ENCODE results near the gene DOCK1.

Gene DOCK1

GRCh38 chr10:126957111-126957510 is 51.9 kb downstream of the DOCK1 start:
- TF ChIP-seq, protein P1, sequence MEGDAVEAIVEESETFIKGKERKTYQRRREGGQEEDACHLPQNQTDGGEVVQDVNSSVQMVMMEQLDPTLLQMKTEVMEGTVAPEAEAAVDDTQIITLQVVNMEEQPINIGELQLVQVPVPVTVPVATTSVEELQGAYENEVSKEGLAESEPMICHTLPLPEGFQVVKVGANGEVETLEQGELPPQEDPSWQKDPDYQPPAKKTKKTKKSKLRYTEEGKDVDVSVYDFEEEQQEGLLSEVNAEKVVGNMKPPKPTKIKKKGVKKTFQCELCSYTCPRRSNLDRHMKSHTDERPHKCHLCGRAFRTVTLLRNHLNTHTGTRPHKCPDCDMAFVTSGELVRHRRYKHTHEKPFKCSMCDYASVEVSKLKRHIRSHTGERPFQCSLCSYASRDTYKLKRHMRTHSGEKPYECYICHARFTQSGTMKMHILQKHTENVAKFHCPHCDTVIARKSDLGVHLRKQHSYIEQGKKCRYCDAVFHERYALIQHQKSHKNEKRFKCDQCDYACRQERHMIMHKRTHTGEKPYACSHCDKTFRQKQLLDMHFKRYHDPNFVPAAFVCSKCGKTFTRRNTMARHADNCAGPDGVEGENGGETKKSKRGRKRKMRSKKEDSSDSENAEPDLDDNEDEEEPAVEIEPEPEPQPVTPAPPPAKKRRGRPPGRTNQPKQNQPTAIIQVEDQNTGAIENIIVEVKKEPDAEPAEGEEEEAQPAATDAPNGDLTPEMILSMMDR (IDR thresholded peaks at IDR 0.05): no peak
- H3K27ac ChIP-seq: no peak overlapping the region
- peaks cover 11% of the 10 kb centered on the region for H3K9me3 ChIP-seq
- no peaks in the 10 kb centered on the region for H3K4me1 ChIP-seq (ENCODE audit: control insufficient read depth in 1 of 2, insufficient read depth in 1 of 2, low read depth in 1 of 2, low read length in 1 of 2)
- no peaks in the 10 kb centered on the region for H3K36me3 ChIP-seq
- no peaks in the 10 kb centered on the region for H3K27me3 ChIP-seq
- H3K4me3 ChIP-seq (ENCODE audit: low read depth in 1 of 2, low read length in 1 of 2): no peak overlapping the region

- no peaks in the 10 kb centered on the region for H3K9me3 ChIP-seq
- H3K4me1 ChIP-seq (ENCODE audit: control insufficient read depth in 1 of 2, insufficient read depth in 1 of 2, low read depth in 1 of 2, low read length in 1 of 2): no peaks in the 10 kb centered on the region
- H3K36me3 ChIP-seq: no peaks in the 10 kb centered on the region
- no peaks in the 10 kb centered on the region for H3K27me3 ChIP-seq
- TF ChIP-seq, protein P1 (IDR thresholded peaks at IDR 0.05): no peak
- H3K4me3 ChIP-seq (ENCODE audit: low read depth in 1 of 2, low read length in 1 of 2): no peak overlapping the region
- no peak overlapping the region for H3K27ac ChIP-seq
Observed at GRCh38 chr10:126959431-126959830, 54.2 kb downstream of the DOCK1 start.

DNA sequence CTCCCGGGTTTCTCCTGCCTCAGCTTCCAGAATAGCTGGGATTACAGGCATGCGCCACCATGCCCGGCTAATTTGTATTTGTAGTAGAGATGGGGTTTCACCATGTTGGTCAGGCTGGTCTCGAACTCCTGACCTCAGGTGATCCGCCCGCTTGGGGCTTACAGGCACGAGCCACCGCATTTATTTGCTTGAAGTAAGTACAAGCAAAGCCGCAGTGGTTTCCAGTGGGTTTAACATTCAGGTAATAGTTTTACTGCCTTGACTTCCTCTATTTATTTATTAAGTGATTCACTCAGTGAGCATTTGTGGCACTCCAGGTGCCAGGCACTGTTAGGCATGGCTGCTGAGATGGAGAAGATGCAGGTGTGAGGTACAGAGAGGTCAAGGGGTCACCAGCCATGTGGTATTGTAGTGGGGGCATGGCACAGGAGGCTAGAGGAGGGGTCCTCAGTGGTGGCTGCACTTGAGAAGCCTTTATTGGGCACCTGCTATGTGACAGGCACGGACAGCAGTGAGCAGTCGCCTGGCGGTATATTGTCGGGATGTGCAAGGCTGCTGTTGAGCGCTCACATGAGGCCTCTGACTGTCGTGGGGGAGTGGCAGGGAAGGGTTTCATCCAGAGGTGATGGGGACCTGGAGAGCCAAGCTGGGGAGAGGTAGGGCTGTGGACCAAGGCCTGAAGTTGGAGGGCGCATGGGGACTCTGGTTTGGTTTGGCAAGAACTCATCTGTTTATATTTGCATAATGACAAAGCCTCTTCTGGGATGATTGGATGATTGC is 54.9 kb downstream of the DOCK1 start:
- H3K9me3 ChIP-seq: no peaks in the 10 kb centered on the region
- no peaks in the 10 kb centered on the region for H3K27me3 ChIP-seq
- H3K36me3 ChIP-seq: no peaks in the 10 kb centered on the region
- TF ChIP-seq, protein P1 (IDR thresholded peaks at IDR 0.05): no peak
- no peak overlapping the region for H3K4me3 ChIP-seq (ENCODE audit: low read depth in 1 of 2, low read length in 1 of 2)
- no peak overlapping the region for H3K27ac ChIP-seq
- H3K4me1 ChIP-seq (ENCODE audit: control insufficient read depth in 1 of 2, insufficient read depth in 1 of 2, low read depth in 1 of 2, low read length in 1 of 2): no peaks in the 10 kb centered on the region

DNA sequence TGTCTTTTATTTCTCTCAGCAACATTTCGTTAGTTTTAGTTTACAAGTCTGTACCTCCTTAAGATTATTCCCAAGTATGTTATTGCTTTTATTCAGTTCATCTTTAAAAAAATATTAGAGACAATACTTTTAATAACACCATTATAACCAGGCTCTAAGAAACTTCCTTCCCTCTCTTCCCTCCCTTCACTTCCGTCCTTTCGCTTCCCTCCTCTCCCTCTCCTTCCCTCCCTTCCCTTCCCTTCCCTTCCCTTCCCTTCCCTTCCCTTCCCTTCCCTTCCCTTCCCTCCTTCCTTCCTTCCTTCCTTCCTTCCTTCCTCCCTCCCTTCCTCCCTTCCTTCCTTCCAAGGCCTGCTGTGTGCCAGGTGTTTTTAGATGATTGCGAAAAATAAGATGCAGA is 58.1 kb downstream of the DOCK1 start:
- H3K27ac ChIP-seq: no peak overlapping the region
- H3K27me3 ChIP-seq: no peaks in the 10 kb centered on the region
- no peaks in the 10 kb centered on the region for H3K36me3 ChIP-seq
- TF ChIP-seq, protein P1 (IDR thresholded peaks at IDR 0.05): no peak
- no peaks in the 10 kb centered on the region for H3K9me3 ChIP-seq
- H3K4me3 ChIP-seq (ENCODE audit: low read depth in 1 of 2, low read length in 1 of 2): no peak overlapping the region
- no peaks in the 10 kb centered on the region for H3K4me1 ChIP-seq (ENCODE audit: control insufficient read depth in 1 of 2, insufficient read depth in 1 of 2, low read depth in 1 of 2, low read length in 1 of 2)

GRCh38 chr10:126964190-126964589 is 59.0 kb downstream of the DOCK1 start:
- Histone ChIP-seq H3K27ac (no peak overlapping the region), H3K27me3 (no peaks in the 10 kb centered on the region), H3K4me1 (ENCODE audit: control insufficient read depth in 1 of 2, insufficient read depth in 1 of 2, low read depth in 1 of 2, low read length in 1 of 2) (no peaks in the 10 kb centered on the region), H3K36me3 (no peaks in the 10 kb centered on the region), H3K4me3 (ENCODE audit: low read depth in 1 of 2, low read length in 1 of 2) (no peak overlapping the region), H3K9me3 (no peaks in the 10 kb centered on the region)
- TF ChIP-seq, protein P1 (IDR thresholded peaks at IDR 0.05): no peak
